Measurements from ENCODE around the gene LRRC17. TPM values are rescaled to one million over a fixed set of nuclear protein-coding genes. Genes with fewer than 3 reads are reported as not detected.

Gene LRRC17
- total RNA-seq, 1 experiment from 2014 or later, result not detected

DNA sequence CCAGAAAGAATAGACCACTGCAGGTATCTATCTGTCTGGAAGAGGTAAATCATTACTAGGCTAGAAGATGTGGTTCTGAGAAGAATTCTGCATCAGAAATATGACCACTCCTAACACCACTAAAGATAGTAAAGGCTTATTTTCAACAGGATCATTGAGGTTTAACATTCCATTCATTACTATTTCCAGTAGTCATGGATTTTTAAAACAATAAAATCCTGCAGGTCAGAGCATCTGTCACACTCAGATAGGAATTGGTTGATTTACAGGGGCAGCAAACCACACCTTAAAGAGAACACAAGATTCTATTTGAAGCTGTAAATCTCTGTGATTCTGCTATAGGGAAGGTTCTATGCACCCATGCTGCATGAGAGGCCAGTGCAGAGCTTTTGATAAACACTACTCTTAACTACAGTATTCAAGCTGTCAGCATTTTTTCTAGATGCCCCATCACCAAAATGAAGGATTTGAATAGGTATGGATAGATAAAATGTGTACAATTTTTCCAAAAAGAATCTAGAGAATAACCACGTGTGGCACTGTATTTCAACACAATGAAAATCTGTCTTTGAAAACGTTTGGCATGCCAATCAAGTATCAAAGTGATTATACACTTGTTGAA, 14.6 kb downstream of the LRRC17 start:
- H3K27ac ChIP-seq, result no peak overlapping the region
- no peaks in the 10 kb centered on the region for H3K9me2 ChIP-seq (ENCODE audit: insufficient read depth)
- ChIA-PET POLR2A (ENCODE audit: unreplicated experiment) (no interaction called here), CTCF (interaction anchor here (1.6 kb wide), 1 partner anchor 134 kb away, joined by 16 read pairs; no protein-coding TSS in a partner anchor)
- H4K20me1 ChIP-seq (ENCODE audit: insufficient read depth), result no peaks in the 10 kb centered on the region
- intact Hi-C loops (cut with micrococcal nuclease; ENCODE audit: unreplicated experiment), result no loop called here
- no TSS peak for BruUV-seq (replicated peaks)
- H3K79me2 ChIP-seq (ENCODE audit: low read depth), result no peaks in the 10 kb centered on the region
- no peaks in the 10 kb centered on the region for H3K4me1 ChIP-seq (replicated peaks; ENCODE audit: insufficient read depth)
- H3K9me3 ChIP-seq (ENCODE audit: insufficient read depth, low read depth), result no peaks in the 10 kb centered on the region
- H3K4me3 ChIP-seq, result no peak overlapping the region
- no peak overlapping the region for H2AFZ ChIP-seq
- no peaks in the 10 kb centered on the region for H3K36me3 ChIP-seq (ENCODE audit: low read depth)
- no peak for DNase-seq
- H3K27me3 ChIP-seq (ENCODE audit: insufficient read depth, low read depth), result no peaks in the 10 kb centered on the region
- no peak overlapping the region for H3K4me2 ChIP-seq
- TF ChIP-seq, protein P1, sequence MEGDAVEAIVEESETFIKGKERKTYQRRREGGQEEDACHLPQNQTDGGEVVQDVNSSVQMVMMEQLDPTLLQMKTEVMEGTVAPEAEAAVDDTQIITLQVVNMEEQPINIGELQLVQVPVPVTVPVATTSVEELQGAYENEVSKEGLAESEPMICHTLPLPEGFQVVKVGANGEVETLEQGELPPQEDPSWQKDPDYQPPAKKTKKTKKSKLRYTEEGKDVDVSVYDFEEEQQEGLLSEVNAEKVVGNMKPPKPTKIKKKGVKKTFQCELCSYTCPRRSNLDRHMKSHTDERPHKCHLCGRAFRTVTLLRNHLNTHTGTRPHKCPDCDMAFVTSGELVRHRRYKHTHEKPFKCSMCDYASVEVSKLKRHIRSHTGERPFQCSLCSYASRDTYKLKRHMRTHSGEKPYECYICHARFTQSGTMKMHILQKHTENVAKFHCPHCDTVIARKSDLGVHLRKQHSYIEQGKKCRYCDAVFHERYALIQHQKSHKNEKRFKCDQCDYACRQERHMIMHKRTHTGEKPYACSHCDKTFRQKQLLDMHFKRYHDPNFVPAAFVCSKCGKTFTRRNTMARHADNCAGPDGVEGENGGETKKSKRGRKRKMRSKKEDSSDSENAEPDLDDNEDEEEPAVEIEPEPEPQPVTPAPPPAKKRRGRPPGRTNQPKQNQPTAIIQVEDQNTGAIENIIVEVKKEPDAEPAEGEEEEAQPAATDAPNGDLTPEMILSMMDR (conservative IDR thresholded peaks at IDR 0.05), result no peak
- TF ChIP-seq EZH2 (IDR thresholded peaks at IDR 0.05; ENCODE audit: low read depth), result no peak
- H3F3A ChIP-seq (ENCODE audit: insufficient read depth, low read depth), result no peaks in the 10 kb centered on the region

DNA sequence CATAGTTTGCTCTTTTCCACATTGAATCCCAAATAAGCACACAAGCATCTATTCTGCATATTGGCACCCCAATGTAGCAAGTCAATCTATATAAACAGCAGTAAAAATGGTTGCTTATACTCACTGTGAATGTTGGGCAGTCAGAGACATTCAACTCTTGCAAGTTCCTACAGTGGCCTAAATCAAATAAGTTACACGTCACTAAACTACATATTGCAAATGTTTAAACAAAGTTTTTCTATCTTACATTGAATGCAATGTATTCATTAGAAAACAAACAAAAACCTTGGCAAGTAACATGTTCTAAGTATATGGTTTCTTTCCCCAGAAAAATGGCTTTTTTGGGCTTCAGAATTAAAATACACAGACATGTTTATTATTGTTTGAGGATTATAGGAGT, 19.0 kb downstream of the LRRC17 start:
- H3K27ac ChIP-seq, result no peak overlapping the region
- no peaks in the 10 kb centered on the region for H3K36me3 ChIP-seq (ENCODE audit: low read depth)
- ChIA-PET CTCF (no interaction called here), POLR2A (ENCODE audit: unreplicated experiment) (no interaction called here)
- H3K4me1 ChIP-seq (replicated peaks; ENCODE audit: insufficient read depth), result no peaks in the 10 kb centered on the region
- no peak for DNase-seq
- H3K4me2 ChIP-seq, result no peak overlapping the region
- no peaks in the 10 kb centered on the region for H3K9me2 ChIP-seq (ENCODE audit: insufficient read depth)
- no peaks in the 10 kb centered on the region for H3F3A ChIP-seq (ENCODE audit: insufficient read depth, low read depth)
- H3K4me3 ChIP-seq, result no peak overlapping the region
- BruUV-seq (replicated peaks), result no TSS peak
- H3K27me3 ChIP-seq (ENCODE audit: insufficient read depth, low read depth), result no peaks in the 10 kb centered on the region
- no peaks in the 10 kb centered on the region for H3K9me3 ChIP-seq (ENCODE audit: insufficient read depth, low read depth)
- TF ChIP-seq, protein P1 (conservative IDR thresholded peaks at IDR 0.05), result no peak
- TF ChIP-seq EZH2 (IDR thresholded peaks at IDR 0.05; ENCODE audit: low read depth), result no peak
- H3K79me2 ChIP-seq (ENCODE audit: low read depth), result no peaks in the 10 kb centered on the region
- no peak overlapping the region for H2AFZ ChIP-seq
- no peaks in the 10 kb centered on the region for H4K20me1 ChIP-seq (ENCODE audit: insufficient read depth)
- intact Hi-C loops (cut with micrococcal nuclease; ENCODE audit: unreplicated experiment), result no loop called here

DNA sequence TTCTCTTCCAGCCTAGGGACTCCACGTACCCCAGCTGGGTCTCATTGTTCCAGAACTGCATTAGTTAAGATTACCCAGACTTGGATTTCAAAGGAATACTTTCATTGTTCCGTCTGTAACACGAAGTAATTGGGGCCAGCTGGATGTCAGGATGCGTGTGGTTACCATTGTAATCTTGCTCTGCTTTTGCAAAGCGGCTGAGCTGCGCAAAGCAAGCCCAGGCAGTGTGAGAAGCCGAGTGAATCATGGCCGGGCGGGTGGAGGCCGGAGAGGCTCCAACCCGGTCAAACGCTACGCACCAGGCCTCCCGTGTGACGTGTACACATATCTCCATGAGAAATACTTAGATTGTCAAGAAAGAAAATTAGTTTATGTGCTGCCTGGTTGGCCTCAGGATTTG, 21.0 kb downstream of the LRRC17 start:
- intact Hi-C loops (cut with micrococcal nuclease; ENCODE audit: unreplicated experiment), result no loop called here
- no peak for TF ChIP-seq EZH2 (IDR thresholded peaks at IDR 0.05; ENCODE audit: low read depth)
- TF ChIP-seq, protein P1 (conservative IDR thresholded peaks at IDR 0.05), result no peak
- H3K27me3 ChIP-seq (ENCODE audit: insufficient read depth, low read depth), result no peaks in the 10 kb centered on the region
- H2AFZ ChIP-seq, result no peak overlapping the region
- no peaks in the 10 kb centered on the region for H3F3A ChIP-seq (ENCODE audit: insufficient read depth, low read depth)
- no peak overlapping the region for H3K4me2 ChIP-seq
- BruUV-seq (replicated peaks), result no TSS peak
- no peak overlapping the region for H3K27ac ChIP-seq
- ChIA-PET POLR2A (ENCODE audit: unreplicated experiment) (no interaction called here), CTCF (interaction anchor here (0.6 kb wide), 1 partner anchor 9 kb away, joined by 3 read pairs; no protein-coding TSS in a partner anchor)
- H3K36me3 ChIP-seq (ENCODE audit: low read depth), result no peaks in the 10 kb centered on the region
- H3K9me2 ChIP-seq (ENCODE audit: insufficient read depth), result no peaks in the 10 kb centered on the region
- DNase-seq, result no peak
- H4K20me1 ChIP-seq (ENCODE audit: insufficient read depth), result no peaks in the 10 kb centered on the region
- H3K79me2 ChIP-seq (ENCODE audit: low read depth), result no peaks in the 10 kb centered on the region
- H3K4me3 ChIP-seq, result no peak overlapping the region
- no peaks in the 10 kb centered on the region for H3K9me3 ChIP-seq (ENCODE audit: insufficient read depth, low read depth)
- H3K4me1 ChIP-seq (replicated peaks; ENCODE audit: insufficient read depth), result no peaks in the 10 kb centered on the region
